Measurements from ENCODE around the gene SPTY2D1.
"Not testable (repeated sequence)": the region's sequence is repeated elsewhere in the genome, so short reads cannot be mapped to it uniquely, and the experiment has no call there.

The SPTY2D1 gene

GRCh38 chr11:18617688-18618341, 16.3 kb downstream of the SPTY2D1 start:
- DNase-seq, result no peak

GRCh38 chr11:18615628-18616392, 18.3 kb downstream of the SPTY2D1 start:
- no peak for DNase-seq

- no peak for DNase-seq
Measured at GRCh38 chr11:18614667-18615066, 19.5 kb downstream of the SPTY2D1 start.

- DNase-seq, result no peak
Measured at GRCh38 chr11:18612394-18612793, 21.7 kb downstream of the SPTY2D1 start.

GRCh38 chr11:18611196-18611595, 22.9 kb downstream of the SPTY2D1 start:
- no peak for DNase-seq

GRCh38 chr11:18608376-18608775, 25.8 kb downstream of the SPTY2D1 start:
- peak in 2 of 3 experiments; percentile 38 to 53 for DNase-seq

GRCh38 chr11:18600915-18601569, 33.1 kb downstream of the SPTY2D1 start:
- no peak for DNase-seq

GRCh38 chr11:18599739-18600230, 34.4 kb downstream of the SPTY2D1 start, which contains the start of gene MISFA:
TSS of gene MISFA (plus strand) at chr11:18599789. CDS start at chr11:18599929, 140 bp downstream.
- DNase-seq, result no peak

- DNase-seq, result no peak
Measured at GRCh38 chr11:18594999-18595749, 39.0 kb downstream of the SPTY2D1 start.

GRCh38 chr11:18594088-18594487, 40.1 kb downstream of the SPTY2D1 start:
- DNase-seq, result not testable (repeated sequence)

- DNase-seq, result no peak
Measured at GRCh38 chr11:18590571-18590970, 43.6 kb downstream of the SPTY2D1 start.

GRCh38 chr11:18588297-18589252, 45.6 kb downstream of the SPTY2D1 start, which contains the start of gene UEVLD:
TSS of gene UEVLD (minus strand) at chr11:18588734. CDS start at chr11:18588654, 80 bp downstream.
- DNase-seq, result peak; percentile 76 to 87 (median 82)

- DNase-seq, result no peak
Measured at GRCh38 chr11:18581825-18582224, 52.3 kb downstream of the SPTY2D1 start.

GRCh38 chr11:18580113-18580766, 53.9 kb downstream of the SPTY2D1 start:
- DNase-seq, result no peak

GRCh38 chr11:18578975-18579598, 55.1 kb downstream of the SPTY2D1 start:
- DNase-seq, result no peak

- DNase-seq, result no peak
Measured at GRCh38 chr11:18575361-18575760, 58.8 kb downstream of the SPTY2D1 start.

GRCh38 chr11:18567081-18567480, 67.1 kb downstream of the SPTY2D1 start:
- DNase-seq, result no peak

GRCh38 chr11:18566406-18566805, 67.7 kb downstream of the SPTY2D1 start:
- DNase-seq, result no peak

GRCh38 chr11:18564149-18564548, 70.0 kb downstream of the SPTY2D1 start:
- no peak for DNase-seq

- DNase-seq, result no peak
Measured at GRCh38 chr11:18563090-18563730, 70.9 kb downstream of the SPTY2D1 start.
